GM23338 (cell line): ENCODE measurements around the gene THY1.

Source experiments
- CTCF ChIP-seq, 2 experiments: fragments of 200-600 bp in 1 of 2; sonication (generic) in 1 of 2; conservative IDR thresholded peaks; 2 replicates each; pipeline versions ENCODE4 v1.5.1 to v1.6.1; 2016 to 2017; ENCODE audit warnings: antibody characterized with exemption in 2 of 2, low read depth in 2 of 2, mild to moderate bottlenecking in 2 of 2, moderate library complexity in 1 of 2
- EZH2 ChIP-seq: fragments of 200-600 bp; sonication (generic); IDR thresholded peaks from one replicate; pipeline ENCODE4 v1.8.0; 2017; ENCODE audit warnings: antibody characterized with exemption, mild to moderate bottlenecking, low read depth; ENCODE audit not compliant: unreplicated experiment
- POLR2AphosphoS5 ChIP-seq: IDR thresholded peaks from 2 replicates; pipeline ENCODE4 v1.6.1; 2016; ENCODE audit warnings: antibody characterized with exemption, low read depth

DNA sequence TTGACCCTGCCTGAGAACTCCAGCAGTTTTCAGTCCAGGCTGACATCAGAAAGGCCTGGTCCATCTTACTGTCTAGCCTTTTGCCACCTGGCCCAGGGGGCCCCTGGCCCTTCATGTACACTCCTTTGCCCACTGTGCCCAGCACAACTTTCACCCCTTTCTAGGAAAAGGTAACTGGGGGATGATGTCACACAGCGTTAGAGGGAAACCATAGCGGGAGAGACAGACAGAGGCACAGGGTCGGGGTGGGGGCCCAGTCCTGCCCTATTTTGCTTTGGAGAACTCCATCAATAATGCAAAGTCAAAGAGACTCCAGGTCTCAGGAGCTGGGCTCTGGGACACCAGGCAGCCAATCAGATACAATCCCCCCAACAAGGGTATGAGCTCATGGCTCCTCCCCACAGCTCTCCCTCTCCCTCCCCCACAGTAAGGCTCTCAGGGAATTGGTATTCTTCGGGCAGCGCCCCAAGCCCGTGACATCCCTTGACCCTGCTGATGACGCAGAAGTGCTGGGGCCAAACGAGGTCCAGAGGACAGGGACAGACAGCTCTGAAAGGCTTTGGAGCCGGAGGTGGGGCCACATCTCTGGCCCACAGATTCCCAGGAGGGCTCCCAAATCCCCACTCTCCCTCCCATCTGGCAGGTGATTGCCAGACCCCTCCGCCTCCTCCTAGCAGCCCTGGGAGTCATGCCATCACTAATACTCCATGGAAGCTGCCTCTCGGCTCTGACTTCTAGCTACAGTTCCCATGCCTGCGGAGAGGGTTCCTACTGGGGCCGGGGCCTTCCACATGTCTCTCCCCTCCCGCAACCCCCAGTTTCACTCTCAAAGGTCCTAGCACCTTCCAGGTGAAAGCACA, 47.4 kb downstream of the THY1 start:
- TF ChIP-seq CTCF (conservative IDR thresholded peaks at IDR 0.05; ENCODE audit: low read depth in 2 of 2) (no peak), POLR2AphosphoS5 (no peak), EZH2 (no peak)
